Mucosa of descending colon (tissue), 3 donors: Measurements from ENCODE around the gene CCL26. TPM values are rescaled to one million over a fixed set of nuclear protein-coding genes. Genes with fewer than 3 reads are reported as not detected.
A peak's percentile ranks its signal among the peaks of the same experiment; 100 is the strongest.

Source experiments
- ATAC-seq: fragments of 200-7000 bp; cut with Tn5 transposase; one replicate; pipeline ENCODE4 v1.9.1; 2020; ENCODE audit warnings: mild to moderate bottlenecking, moderate library complexity
- DNase-seq, 3 donors: peaks; one replicate each; pipeline ENCODE4 v3.0.0-alpha.2; 2020
- H3K36me3 ChIP-seq: fragments of 200-600 bp; one replicate; pipeline ENCODE4 v1.8.0; 2021; ENCODE audit warnings: low read depth, mild to moderate bottlenecking
- H3K4me1 ChIP-seq: fragments of 200-600 bp; one replicate; pipeline ENCODE4 v1.8.0; 2021; ENCODE audit warnings: low read depth, mild to moderate bottlenecking
- H3K4me3 ChIP-seq: fragments of 200-600 bp; one replicate; pipeline ENCODE4 v1.8.0; 2021; ENCODE audit warnings: mild to moderate bottlenecking
- H3K9me3 ChIP-seq: fragments of 200-600 bp; one replicate; pipeline ENCODE4 v1.8.0; 2021; ENCODE audit warnings: mild to moderate bottlenecking
- intact Hi-C, 2 donors: fragments of 100-400 bp; cut with DNase I in 1 of 2; cut with micrococcal nuclease in 1 of 2; formaldehyde crosslinking; loops; one replicate each; pipeline versions ENCODE4 v1.11.0 to v1.11.1; 2022; cut with DNase I, micrococcal nuclease
- total RNA-seq, 3 donors: library from RNA; stranded (reverse); fragmentation: NEBNext Ultra II Directional in 2 of 3; extraction: Animal tissue kit (Norgen Biotek cat#: 25700) in 2 of 3; gene quantifications; one replicate each; pipeline versions ENCODE4 v1.2.1 to v1.2.4, GENCODE V29; 2021 to 2023
- TF ChIP-seq, protein P1 (sequence below): fragments of 200-600 bp; IDR thresholded peaks from one replicate; pipeline ENCODE4 v1.8.0; 2022; ENCODE audit warnings: antibody characterized with exemption, mild to moderate bottlenecking
- donor health status: DM: no; HTN: no; CAD: no; lungs with moderate emphysema.
- donor health status: DM: no; HTN: no; CAD: no.
- donor health status: DM: no; HTN: yes; CAD: no.

The CCL26 gene
- total RNA-seq, 3 donors from 2014 or later: 0.84 to 1.1 TPM; not detected in 1

DNA sequence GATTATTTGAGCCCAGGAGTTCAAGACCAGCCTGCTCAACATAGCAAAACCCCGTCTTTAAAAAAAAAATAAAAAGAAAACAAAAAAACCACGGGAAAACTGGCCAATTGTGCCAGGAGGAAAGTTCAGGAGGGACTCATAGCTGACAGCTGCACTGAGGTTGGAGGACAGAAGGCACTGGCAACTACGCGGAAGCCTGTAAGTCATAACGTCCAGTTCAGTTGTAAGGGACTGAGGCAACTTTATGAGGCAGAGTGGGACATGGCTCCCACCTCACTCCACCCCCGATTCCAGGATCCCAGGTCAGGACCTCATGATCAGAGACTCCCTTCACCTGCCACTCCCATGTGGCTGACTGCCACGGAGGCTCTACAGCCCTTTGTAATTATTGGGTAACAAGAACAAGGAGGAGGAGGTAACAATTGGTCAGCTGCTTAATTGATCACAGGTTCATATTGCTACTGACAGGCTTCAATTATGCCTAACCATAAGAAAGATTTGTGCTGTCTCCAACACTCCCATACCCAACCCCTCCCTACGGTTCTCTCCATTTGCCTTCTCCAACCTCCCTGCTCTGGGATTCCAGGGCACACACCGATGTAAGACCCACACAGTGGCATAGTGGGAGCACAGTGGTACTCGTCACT is 43.5 kb upstream of the CCL26 start:
- TF ChIP-seq, protein P1, sequence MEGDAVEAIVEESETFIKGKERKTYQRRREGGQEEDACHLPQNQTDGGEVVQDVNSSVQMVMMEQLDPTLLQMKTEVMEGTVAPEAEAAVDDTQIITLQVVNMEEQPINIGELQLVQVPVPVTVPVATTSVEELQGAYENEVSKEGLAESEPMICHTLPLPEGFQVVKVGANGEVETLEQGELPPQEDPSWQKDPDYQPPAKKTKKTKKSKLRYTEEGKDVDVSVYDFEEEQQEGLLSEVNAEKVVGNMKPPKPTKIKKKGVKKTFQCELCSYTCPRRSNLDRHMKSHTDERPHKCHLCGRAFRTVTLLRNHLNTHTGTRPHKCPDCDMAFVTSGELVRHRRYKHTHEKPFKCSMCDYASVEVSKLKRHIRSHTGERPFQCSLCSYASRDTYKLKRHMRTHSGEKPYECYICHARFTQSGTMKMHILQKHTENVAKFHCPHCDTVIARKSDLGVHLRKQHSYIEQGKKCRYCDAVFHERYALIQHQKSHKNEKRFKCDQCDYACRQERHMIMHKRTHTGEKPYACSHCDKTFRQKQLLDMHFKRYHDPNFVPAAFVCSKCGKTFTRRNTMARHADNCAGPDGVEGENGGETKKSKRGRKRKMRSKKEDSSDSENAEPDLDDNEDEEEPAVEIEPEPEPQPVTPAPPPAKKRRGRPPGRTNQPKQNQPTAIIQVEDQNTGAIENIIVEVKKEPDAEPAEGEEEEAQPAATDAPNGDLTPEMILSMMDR: no peak
- ATAC-seq: no peak
- intact Hi-C loops: no loop called here
- Histone ChIP-seq H3K36me3 (no peaks in the 10 kb centered on the region), H3K4me1 (no peaks in the 10 kb centered on the region), H3K9me3 (no peaks in the 10 kb centered on the region), H3K4me3 (no peak overlapping the region)
- no peak for DNase-seq

DNA sequence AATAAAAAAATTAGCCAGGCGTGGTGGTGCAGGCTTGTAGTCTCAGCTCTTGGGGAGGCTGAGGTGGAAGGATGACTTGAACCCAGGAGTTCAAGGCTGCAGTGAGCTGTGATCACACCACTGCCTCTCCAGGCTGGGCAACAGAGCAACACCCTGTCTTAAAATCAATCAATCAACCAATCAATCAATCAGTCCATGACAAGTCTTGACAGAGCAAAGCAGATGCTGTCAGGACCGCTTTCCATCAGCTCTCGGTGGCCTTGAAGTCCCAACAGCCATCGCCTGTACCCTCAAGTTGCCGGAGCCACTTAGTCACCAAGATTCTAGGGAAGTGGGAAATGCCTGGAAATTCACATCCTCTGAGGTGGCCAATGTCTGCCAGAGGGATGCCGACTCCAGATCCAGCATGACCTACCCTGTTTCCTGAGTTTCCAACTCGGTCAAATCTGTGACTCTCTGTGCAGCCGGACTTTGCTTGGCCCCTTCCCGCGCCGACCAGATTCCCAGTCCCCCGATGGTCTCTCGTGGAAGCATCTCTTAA is 42.5 kb upstream of the CCL26 start:
- no peaks in the 10 kb centered on the region for H3K36me3 ChIP-seq
- no peaks in the 10 kb centered on the region for H3K9me3 ChIP-seq
- DNase-seq (no peak), ATAC-seq (no peak)
- TF ChIP-seq, protein P1: no peak
- intact Hi-C loops: no loop called here
- no peak overlapping the region for H3K4me3 ChIP-seq
- H3K4me1 ChIP-seq: no peaks in the 10 kb centered on the region

DNA sequence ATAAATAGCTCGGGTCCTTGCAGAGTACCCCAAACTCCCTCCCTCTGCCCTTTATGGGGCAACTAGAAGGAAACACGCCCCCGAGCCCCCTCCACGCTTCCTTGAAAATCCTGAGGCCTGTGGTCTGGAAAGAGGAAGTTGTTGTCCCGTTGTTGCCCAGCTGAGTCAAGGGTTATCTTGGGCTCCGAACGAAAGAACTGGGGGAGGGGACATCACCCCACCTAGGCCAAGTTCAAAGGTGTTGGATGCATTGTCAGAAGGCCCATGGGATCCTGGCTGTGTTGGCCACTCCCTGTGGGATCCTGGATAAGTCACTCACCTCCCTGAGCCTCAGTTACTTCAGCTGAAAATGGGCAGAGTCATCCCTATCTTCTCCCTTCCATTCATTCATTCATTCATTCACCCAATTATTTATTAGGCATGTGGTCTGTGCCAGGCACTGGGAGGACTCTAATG is 41.8 kb upstream of the CCL26 start, which contains the start of gene CCL24:
TSS of gene CCL24 (minus strand) at position 26 of the 456 bp plus-strand sequence. CDS start 91 bp downstream, outside the sequence.
- Histone ChIP-seq H3K4me3 (no peak within 1 kb of the TSS), H3K36me3 (no peaks in the 10 kb centered on the region), H3K4me1 (no peaks in the 10 kb centered on the region), H3K9me3 (no peaks in the 10 kb centered on the region)
- intact Hi-C loops: no loop called here
- peak in 1 of 3 donors; percentile 16 for DNase-seq
- ATAC-seq: no peak
- TF ChIP-seq, protein P1: no peak

DNA sequence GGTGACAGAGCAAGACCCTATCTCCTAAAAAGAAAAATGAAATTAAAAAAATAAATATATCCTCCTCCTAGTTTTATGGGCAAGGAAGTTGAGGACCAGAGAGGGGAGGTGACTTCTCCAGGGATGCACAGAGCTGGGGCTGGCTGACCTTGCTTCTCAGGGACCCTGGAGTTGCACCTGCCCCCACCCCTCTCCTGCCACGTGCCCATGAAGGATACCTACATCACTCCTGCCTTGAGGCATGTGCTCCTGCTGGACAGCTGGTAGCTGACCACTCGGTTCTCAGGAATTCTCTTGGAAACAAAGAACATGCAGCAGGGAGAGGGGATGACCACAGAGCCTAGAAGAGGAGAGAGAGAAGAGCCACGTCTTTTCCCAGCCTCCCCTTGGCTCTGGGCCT is 41.1 kb upstream of the CCL26 start:
- ATAC-seq (no peak), DNase-seq (no peak)
- Histone ChIP-seq H3K36me3 (no peaks in the 10 kb centered on the region), H3K9me3 (no peaks in the 10 kb centered on the region), H3K4me1 (no peaks in the 10 kb centered on the region), H3K4me3 (no peak overlapping the region)
- intact Hi-C loops: no loop called here
- TF ChIP-seq, protein P1: no peak

DNA sequence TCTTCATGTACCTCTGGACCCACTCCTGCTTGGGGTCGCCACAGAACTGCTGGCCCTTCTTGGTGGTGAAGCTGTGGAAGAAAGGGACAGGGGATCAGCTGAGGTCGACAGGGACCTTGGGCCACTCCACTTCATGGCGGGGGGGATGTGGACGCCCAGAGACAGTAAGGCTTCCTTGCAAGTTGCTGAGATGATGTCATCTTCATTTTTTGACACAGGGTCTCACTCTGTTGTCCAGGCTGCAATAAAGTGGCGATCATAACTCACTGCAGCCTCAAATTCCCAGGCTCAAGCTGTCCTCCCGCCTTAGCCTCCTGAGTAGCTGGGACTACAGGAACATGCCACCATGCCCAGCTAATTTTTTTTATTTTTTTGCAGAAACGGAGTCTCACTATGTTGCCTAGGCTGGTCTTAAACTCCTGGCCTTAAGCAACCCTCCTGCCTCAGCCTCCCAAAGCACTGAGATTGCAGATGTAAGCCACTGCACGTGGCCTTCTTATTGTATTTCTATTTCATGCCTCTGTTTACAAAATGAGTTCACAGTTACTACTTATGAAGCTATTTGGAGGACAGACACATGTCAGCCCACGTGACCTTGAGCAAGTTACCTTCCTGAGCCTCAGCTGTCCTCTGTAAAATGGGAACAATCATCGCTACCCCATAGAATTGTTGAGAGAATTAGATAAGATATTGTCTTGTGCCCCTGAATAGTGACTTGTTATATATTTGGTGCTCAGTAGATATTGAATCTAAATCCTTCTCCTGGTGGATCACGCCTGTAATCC is 40.1 kb upstream of the CCL26 start:
- Histone ChIP-seq H3K36me3 (no peaks in the 10 kb centered on the region), H3K4me3 (no peak overlapping the region), H3K4me1 (no peaks in the 10 kb centered on the region), H3K9me3 (peaks cover 5% of the 10 kb centered on the region)
- intact Hi-C loops: no loop called here
- DNase-seq: no peak
- TF ChIP-seq, protein P1: no peak
- ATAC-seq: no peak
